Activated effector memory CD4-positive, alpha-beta T cell treated with anti-CD3 and anti-CD28 coated beads, Interleukin-2, amount 50 U/mL, for 16 hours (primary cell): Measurements from ENCODE around the gene TMX1.

Experiments
- DNase-seq: peaks from one replicate; pipeline ENCODE4 v3.0.0-alpha.2; 2020

TMX1 gene

GRCh38 chr14:51295646-51296263 is 55.7 kb downstream of the TMX1 start:
- no peak for DNase-seq

GRCh38 chr14:51297066-51297465 is 57.0 kb downstream of the TMX1 start:
- no peak for DNase-seq

DNA sequence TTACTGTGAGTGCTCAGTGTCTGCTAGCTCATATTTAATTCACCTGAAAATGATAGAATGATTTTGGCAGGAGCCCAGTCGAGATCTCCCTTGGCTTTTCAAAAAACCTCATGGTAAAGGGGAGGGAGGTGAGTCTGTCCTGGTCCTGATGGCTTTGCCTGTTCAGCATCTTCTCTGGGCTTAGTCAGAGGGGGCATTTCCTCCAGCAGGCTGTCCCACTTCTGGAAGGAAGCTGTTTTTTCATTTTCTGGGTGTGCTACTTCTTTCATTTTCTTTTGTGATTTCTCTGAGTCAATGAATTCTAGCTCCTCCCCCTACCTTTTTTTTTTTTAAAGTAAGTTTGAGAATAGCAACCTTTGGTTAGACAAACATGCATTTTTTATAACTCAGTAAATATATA is 58.8 kb downstream of the TMX1 start:
- no peak for DNase-seq

GRCh38 chr14:51302295-51303030 is 62.4 kb downstream of the TMX1 start:
- no peak for DNase-seq

- no peak for DNase-seq
Measured at GRCh38 chr14:51304438-51304837, 64.4 kb downstream of the TMX1 start.

- no peak for DNase-seq
Measured at GRCh38 chr14:51304941-51305340, 64.9 kb downstream of the TMX1 start.

DNA sequence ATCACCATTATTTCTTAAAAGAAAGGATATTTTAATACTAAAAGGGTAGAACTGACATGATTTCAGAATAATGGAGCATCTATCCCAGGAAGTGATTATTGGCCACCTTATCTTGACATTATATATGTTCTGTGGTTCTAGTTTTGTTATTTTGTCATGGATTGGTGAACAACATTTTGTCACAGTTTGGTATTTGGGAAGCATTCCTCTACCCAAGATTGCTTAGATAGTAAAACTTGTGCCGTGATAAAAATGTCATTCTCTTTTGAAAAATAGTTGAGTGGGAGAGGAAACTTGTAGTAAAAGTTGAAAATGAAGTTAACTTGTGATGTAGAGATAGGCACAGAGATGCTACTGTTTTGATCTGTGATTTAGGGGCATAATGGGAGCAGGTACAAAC is 65.7 kb downstream of the TMX1 start:
- DNase-seq, result no peak
